ENCODE results near the gene LAMA3.

The LAMA3 gene

GRCh38 chr18:23689031-23689615 lies at the start of gene LAMA3:
LAMA3 (plus strand) TSS chr18:23689453; CDS start chr18:23689684, 231 bp downstream.
- DNase-seq: no peak

GRCh38 chr18:23640052-23640451 lies 49.2 kb upstream of the LAMA3 start:
- DNase-seq: no peak

GRCh38 chr18:23641143-23641720 lies 48.0 kb upstream of the LAMA3 start:
- DNase-seq: no peak

- DNase-seq: no peak
Observed at GRCh38 chr18:23641937-23642666, 47.2 kb upstream of the LAMA3 start.

- no peak for DNase-seq
Observed at GRCh38 chr18:23643815-23644490, 45.3 kb upstream of the LAMA3 start.

GRCh38 chr18:23645568-23646175 lies 43.6 kb upstream of the LAMA3 start:
- no peak for DNase-seq

GRCh38 chr18:23646282-23646681 lies 43.0 kb upstream of the LAMA3 start:
- no peak for DNase-seq

- DNase-seq: no peak
Observed at GRCh38 chr18:23648456-23648855, 40.8 kb upstream of the LAMA3 start.

- no peak for DNase-seq
Observed at GRCh38 chr18:23648940-23649607, 40.2 kb upstream of the LAMA3 start.

GRCh38 chr18:23650968-23651927 lies 38.0 kb upstream of the LAMA3 start:
- peak; percentile 89 for DNase-seq

- DNase-seq: no peak
Observed at GRCh38 chr18:23652232-23652631, 37.0 kb upstream of the LAMA3 start.

GRCh38 chr18:23658285-23658684 lies 31.0 kb upstream of the LAMA3 start:
- DNase-seq: no peak

GRCh38 chr18:23661735-23662308 lies 27.4 kb upstream of the LAMA3 start:
- DNase-seq: no peak

- no peak for DNase-seq
Observed at GRCh38 chr18:23662309-23663263, 26.7 kb upstream of the LAMA3 start, which contains the start of gene ANKRD29. ANKRD29 (minus strand) TSS chr18:23662911; CDS start chr18:23662730, 181 bp downstream.

- DNase-seq: no peak
Observed at GRCh38 chr18:23664674-23665073, 24.6 kb upstream of the LAMA3 start.

- DNase-seq: no peak
Observed at GRCh38 chr18:23667114-23667513, 22.1 kb upstream of the LAMA3 start.

GRCh38 chr18:23668731-23669130 lies 20.5 kb upstream of the LAMA3 start:
- no peak for DNase-seq

GRCh38 chr18:23669202-23669766 lies 20.0 kb upstream of the LAMA3 start:
- DNase-seq: no peak

- no peak for DNase-seq
Observed at GRCh38 chr18:23669804-23670405, 19.3 kb upstream of the LAMA3 start.

Measured in fibroblast of upper back skin (primary cell).